ENCODE data around the gene MYH4. TPM values are rescaled to one million over a fixed set of nuclear protein-coding genes. Genes with fewer than 3 reads are reported as not detected.

MYH4 gene
- not detected for total RNA-seq
- long read RNA-seq: 0 reads

- ATAC-seq (no peak), DNase-seq (no peak)
- intact Hi-C loops (cut with DNase I): no loop called here
Measured at GRCh38 chr17:10469459-10469858, at the start of gene MYH4. Gene MYH4, minus strand, starts transcription at chr17:10469559. Its CDS starts 2,814 bp downstream, at chr17:10466745.

- ATAC-seq (no peak), DNase-seq (no peak)
- intact Hi-C loops (cut with DNase I): no loop called here
Measured at GRCh38 chr17:10518271-10519037, 49.1 kb upstream of the MYH4 start, which contains the start of gene MYH1. Gene MYH1, minus strand, starts transcription at chr17:10518542. Its CDS starts 1,900 bp downstream, at chr17:10516642.

GRCh38 chr17:10516638-10517037 lies 47.3 kb upstream of the MYH4 start:
- ATAC-seq (no peak), DNase-seq (no peak)
- intact Hi-C loops (cut with DNase I): no loop called here

- intact Hi-C loops (cut with DNase I): no loop called here
- no peak for ATAC-seq
- no peak for DNase-seq
Measured at GRCh38 chr17:10516065-10516464, 46.7 kb upstream of the MYH4 start.

GRCh38 chr17:10513299-10514067 lies 44.1 kb upstream of the MYH4 start:
- ATAC-seq (peak in 1 of 2 donors; percentile 73), DNase-seq (no peak)
- intact Hi-C loops (cut with DNase I): no loop called here

- intact Hi-C loops (cut with DNase I): no loop called here
- no peak for DNase-seq
- peak in 1 of 2 donors; percentile 12 for ATAC-seq
Measured at GRCh38 chr17:10512856-10513255, 43.5 kb upstream of the MYH4 start.

GRCh38 chr17:10499950-10500349 lies 30.6 kb upstream of the MYH4 start:
- DNase-seq: no peak
- no peak for ATAC-seq
- intact Hi-C loops (cut with DNase I): loop anchor here in 1 of 2 donors (2.0 kb wide), 1 partner anchor 29 kb away; no protein-coding TSS in a partner anchor

GRCh38 chr17:10492004-10492403 lies 22.6 kb upstream of the MYH4 start:
- intact Hi-C loops (cut with DNase I): no loop called here
- no peak for ATAC-seq
- no peak for DNase-seq

GRCh38 chr17:10482252-10482651 lies 12.9 kb upstream of the MYH4 start:
- intact Hi-C loops (cut with DNase I): no loop called here
- DNase-seq: no peak
- ATAC-seq: no peak

- intact Hi-C loops (cut with DNase I): no loop called here
Measured at GRCh38 chr17:10477701-10478100, 8.3 kb upstream of the MYH4 start.

GRCh38 chr17:10474536-10474935 lies 5.2 kb upstream of the MYH4 start:
- ATAC-seq (no peak), DNase-seq (no peak)
- intact Hi-C loops (cut with DNase I): no loop called here

More at GRCh38 chr17:10477701-10478100, 8.3 kb upstream of the MYH4 start:
- ATAC-seq (no peak), DNase-seq (no peak)

GRCh38 chr17:10471858-10472257 lies 2.5 kb upstream of the MYH4 start:
- no peak for ATAC-seq
- no peak for DNase-seq
- intact Hi-C loops (cut with DNase I): no loop called here

- no peak for DNase-seq
- intact Hi-C loops (cut with DNase I): no loop called here
- ATAC-seq: no peak
Measured at GRCh38 chr17:10463402-10463801, 6.0 kb downstream of the MYH4 start.

GRCh38 chr17:10460062-10460461 lies 9.3 kb downstream of the MYH4 start:
- intact Hi-C loops (cut with DNase I): no loop called here
- no peak for DNase-seq
- no peak for ATAC-seq

GRCh38 chr17:10458701-10459100 lies 10.7 kb downstream of the MYH4 start:
- no peak for ATAC-seq
- DNase-seq: no peak
- intact Hi-C loops (cut with DNase I): no loop called here

GRCh38 chr17:10457952-10458351 lies 11.4 kb downstream of the MYH4 start:
- ATAC-seq (no peak), DNase-seq (no peak)
- intact Hi-C loops (cut with DNase I): no loop called here

- ATAC-seq (no peak), DNase-seq (no peak)
- intact Hi-C loops (cut with DNase I): no loop called here
Measured at GRCh38 chr17:10447026-10447931, 22.1 kb downstream of the MYH4 start.

- no peak for DNase-seq
- no peak for ATAC-seq
- intact Hi-C loops (cut with DNase I): no loop called here
Measured at GRCh38 chr17:10439816-10440215, 29.5 kb downstream of the MYH4 start.

- ATAC-seq: no peak
- intact Hi-C loops (cut with DNase I): no loop called here
- no peak for DNase-seq
Measured at GRCh38 chr17:10435096-10435495, 34.3 kb downstream of the MYH4 start.
